Middle frontal gyrus (tissue), 1 donor: ENCODE measurements around the gene ATP1A3.
"Not testable (repeated sequence)": the region's sequence is repeated elsewhere in the genome, so short reads cannot be mapped to it uniquely, and the experiment has no call there.

Experiments
- DNase-seq: peaks from one replicate; pipeline ENCODE4 v3.0.0-alpha.2; 2015; ENCODE audit warnings: low spot score; ENCODE audit errors: extremely low spot score

Gene ATP1A3

DNA sequence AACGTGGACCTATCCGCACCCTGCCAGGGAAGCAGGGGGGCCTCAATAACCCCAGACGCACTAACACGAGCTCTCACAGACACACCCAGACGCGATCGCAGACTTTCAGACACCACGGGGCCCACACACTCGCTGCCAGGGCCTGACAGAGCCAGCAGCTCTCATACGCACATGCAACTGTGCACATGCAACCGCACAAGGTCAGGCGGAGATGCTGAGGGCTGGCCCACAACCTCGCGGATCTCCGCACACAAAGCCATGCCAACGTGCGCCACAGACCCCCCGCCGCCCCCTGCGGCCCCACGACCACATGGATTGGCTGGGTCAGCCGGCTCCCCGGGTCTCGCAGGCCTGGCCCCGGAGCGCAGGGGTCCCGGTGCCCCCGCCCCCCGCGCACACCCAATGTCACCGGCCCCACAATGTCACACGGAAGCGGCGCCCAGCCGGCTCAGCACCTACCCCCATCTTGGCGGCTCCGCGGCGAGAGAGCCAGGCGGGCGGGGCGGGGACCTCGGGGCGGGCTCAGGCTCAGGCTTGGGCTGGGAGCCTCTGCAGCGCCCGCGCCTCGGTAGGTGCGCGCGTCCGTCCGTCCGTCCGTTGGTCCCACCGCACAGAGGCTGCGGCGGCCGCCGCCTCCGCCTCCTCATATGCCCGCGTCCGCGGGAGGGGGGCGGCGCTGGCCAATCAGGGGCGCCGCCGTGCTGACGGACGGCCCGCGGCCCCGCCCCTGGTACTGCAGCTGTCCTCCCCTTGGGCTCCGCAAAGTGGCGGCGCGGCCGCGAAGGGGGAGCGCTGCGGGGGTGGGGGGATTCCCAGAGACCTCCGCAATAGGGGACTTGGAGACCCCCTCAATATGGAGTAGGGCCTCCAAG, at the start of gene ATP1A3:
ATP1A3 (minus strand) TSS at position 619 of the 872 bp plus-strand sequence; CDS start at position 465, 154 bp downstream.
- DNase-seq = peak; percentile 55

DNA sequence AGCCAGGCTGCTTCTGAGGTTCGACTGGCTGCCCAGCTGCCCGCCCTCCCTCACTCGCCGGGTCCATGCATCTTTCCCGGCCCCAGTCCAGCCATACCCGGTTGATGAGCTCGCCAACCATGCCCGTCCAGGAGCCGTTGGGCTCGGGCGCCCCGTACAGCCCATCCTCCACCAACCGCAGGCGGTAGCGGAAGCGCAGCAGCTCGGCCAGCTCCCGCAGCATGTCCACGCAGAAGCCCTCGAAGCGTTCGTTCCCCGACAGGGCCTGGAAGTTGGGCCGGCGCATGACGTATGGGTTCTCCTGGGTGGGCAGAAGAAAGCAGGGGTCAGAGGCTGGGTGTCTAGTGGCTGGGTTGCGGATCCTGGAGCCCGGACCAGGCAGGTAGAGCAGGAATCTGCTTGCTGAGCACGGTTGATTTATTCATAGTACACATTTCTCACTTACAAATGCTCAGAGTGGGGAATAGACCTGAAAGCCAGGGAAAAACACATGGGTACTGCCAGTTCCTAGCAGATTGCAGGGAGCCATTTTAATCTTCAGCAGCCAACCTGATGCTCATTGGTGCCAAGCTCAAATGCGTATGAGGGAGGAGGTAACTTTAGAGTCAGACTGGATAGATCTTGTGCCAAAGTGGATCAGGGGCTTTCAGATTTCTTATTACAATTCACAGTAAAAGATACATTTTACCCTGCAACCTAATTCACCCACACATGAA, 48.6 kb upstream of the ATP1A3 start:
- no peak for DNase-seq

DNA sequence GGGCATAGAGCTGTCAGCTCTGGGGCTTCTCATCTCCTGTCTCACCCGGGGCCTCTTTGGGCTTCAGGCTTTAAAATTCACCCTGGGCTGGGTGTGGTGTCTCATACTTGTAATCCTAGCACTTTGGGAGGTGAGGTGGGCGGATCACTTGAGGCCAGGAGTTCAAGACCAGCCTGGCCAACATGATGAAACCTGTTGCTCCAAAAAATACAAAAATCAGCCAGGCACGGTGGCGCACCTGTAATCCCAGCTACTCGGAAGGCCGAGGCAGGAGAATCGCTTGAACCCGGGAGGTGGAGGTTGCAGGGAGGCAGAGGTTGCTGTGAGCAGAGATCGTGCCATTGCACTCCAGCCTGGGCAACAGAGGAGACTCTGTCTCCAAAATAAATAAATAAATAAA, 46.5 kb upstream of the ATP1A3 start:
- not testable (repeated sequence) for DNase-seq

DNA sequence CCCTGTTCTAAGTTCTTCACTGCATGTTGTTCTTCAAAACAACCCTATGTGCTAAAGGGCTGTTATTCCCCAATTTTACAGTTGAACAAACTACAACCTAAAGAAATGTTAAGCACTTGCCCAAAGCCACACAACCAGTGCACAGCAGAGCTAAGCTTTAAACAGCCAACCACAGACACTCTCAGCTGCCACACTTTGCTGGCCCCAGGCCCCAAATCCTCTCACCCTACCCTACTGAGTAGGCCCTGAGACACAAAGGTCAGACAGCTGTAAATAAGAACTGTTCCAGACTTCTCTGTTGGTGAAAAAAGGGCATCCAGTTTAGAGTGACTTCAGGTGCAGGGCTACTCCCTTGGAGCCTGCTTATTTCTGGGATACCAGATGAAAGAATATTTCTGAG, 46.0 kb upstream of the ATP1A3 start:
- DNase-seq = no peak

DNA sequence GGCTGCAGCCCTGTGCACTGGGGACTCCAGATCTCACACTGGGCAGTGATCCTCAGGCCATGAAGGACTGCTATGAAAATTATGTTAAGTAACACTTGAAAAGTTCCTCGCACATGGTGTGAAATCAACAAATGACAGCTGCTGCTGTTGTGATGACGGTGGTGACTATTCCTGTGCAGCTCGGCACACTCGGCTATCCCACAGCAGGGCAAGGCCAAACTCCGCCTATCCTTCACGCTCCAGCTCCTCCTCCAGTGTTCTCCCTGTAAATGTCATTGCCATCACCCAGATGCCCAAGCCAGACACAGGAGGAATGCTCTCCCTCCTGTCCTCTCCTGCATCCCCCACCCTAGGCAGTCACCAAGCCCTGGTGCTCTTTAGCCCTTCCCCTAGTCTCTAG, 44.6 kb upstream of the ATP1A3 start:
- no peak for DNase-seq

DNA sequence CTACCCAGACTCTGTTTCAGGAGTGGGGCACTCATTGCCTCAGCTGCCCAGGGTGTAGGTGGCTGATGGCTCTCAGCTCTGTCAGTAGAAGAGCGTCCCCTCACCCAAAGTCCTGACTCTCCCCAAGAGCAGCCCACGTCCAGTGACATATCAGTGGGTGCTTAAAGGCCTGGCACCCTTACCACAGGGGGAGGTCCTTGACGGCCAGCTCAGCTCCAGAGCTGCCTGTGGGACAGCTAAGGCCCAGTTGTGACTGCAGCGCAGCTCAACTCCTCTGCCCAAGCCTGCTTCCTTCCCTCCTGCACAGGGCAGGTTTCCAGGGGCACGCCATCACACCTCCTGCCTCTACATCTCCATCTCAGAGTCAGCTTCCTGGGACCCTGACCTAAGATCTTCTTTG, 43.6 kb upstream of the ATP1A3 start:
- DNase-seq = no peak

DNA sequence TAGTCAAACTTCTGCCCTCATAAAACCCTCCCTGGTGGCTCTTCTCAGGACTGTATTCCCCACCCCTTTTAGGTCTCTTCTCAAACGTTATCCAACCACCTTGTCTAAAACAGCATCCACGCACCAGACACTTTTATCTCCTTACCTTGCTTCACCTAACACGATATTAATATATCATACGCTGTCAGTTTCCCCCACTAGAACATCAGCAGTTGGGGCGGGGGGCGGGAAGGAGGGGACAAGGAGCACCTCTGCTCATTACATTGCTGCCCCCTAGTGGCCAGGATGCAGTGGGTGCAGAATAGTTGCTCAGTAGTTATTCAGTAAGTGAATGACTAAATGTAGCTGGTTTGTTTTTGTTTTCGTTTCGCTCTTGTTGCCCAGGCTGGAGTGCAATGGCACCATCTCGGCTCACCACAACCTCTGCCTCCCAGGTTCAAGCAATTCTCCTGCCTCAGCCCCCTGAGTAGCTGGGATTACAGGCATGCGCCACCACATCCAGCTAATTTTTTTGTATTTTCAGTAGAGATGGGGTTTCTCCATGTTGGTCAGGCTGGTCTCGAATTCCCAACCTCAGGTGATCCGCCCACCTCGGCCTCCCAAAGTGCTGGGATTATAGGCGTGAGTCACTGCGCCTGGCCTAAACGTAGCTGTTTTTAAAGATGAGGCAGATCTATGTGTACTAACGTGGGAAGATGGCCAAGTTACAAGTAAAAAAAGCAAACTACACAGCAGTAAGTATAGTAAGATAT, 40.8 kb upstream of the ATP1A3 start:
- DNase-seq = not testable (repeated sequence)

DNA sequence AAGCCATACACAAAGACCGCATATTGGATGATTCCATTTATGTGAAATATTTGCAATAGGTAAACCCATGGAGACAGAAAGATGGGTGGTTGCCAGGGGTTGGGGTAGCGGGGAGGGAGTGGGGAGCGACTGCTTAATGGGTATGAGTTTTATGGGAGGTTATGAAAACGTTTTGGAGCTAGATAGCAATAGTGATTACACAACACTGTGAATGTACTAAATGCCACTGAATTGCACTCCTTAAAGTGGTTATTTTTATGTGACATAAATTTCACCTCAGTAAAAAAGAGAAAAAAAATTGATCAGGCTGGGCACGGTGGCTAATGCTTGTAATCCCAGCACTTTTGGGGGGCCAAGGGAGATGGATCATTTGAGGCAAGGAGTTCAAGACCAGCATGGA, 39.4 kb upstream of the ATP1A3 start:
- DNase-seq = no peak

DNA sequence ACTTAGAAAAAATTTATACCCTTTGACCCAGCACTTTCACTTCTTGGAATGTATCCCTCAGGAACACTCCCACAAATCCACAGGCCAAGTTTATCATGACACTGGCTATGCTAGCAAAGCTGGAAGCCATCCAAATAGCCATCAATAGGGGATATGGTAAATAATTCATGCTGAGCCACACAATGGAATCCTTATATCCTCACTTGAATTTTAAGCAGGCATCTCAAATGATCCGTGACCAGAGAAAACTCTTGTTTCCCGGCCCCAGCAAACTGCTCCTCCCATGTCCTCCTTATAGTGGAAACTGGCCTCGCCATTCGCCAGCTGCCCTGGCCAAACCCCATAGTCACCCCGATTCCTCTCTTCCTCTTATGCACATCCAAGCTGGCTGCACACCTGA, 38.4 kb upstream of the ATP1A3 start:
- no peak for DNase-seq

DNA sequence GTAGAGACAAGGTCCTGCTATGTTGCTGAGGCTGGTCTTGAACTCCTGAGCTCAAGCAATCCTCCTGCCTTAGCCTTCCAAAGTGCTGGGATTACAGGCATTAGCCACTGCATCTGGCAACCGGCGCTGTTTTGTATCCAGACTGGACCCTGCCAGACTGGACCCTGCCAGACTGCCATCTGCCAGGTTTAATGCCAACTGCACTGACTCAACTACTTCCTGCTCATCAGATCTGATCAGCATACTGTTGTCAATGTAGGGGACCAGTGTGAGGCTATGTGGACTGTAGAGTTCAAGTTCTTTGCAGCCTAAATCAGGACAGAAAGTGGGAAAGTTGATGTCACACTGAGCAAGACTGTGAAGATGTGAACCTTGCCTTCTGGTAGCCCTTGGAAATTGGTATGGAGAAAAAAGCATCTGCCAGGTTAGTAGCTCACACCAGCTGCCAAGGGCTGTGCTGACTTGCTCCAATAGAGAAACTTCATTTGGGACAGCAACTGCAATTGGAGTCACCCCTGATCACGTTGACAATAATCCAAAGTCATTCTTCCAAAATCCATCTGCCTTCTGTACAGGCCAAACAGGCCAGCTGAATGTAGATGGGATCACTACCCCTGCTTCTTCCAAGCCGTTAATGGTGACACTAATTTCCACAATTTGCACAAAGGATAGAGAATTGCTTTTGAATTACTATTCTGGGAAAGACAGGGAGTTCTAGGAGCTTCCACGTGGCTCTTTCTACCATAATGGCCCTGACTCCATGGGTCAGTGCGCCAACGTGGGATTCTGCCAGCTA, 36.8 kb upstream of the ATP1A3 start:
- DNase-seq = no peak

DNA sequence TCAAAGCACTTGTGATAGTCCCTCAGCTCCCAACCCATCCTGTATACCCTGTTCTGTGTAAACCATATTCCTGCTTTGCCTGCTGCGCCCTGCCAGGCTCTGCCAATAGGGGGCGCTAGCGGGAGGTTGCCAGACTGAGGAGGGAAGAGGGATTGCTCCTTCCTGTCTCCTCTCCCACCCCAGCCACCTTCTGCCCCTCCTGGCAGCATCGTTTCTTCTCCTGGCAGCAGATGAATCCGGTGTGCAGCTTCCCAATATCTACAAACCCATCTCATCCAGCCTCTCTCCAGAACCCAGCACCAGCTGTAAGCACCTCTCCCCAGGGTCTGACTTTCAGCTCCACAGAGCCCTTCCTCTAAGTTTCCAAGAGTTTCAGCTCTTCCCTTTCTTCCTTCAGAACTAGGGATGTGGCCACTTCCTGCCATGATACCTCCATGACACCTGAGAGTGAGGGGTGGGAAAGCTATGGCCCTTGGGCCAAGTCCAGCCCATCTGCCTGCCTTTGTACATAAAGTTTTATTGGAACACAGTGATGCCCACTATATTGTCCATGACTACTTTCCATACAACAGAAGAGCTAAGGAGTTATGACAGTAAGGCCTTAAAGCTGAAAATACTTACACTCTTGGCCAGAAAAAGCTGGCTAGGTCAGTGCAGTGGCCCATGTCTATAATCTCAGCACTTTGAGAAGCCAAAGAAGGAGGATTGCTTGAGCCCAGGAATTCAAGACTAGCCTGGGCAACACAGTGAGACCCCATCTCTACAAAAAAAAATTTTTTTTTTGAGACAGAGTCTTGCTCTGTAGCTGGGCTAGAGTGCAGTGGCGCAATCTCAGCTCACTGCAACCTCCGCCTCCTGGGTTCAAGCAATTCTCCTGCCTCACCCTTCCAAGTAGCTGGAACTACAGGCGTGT, 34.5 kb upstream of the ATP1A3 start:
- DNase-seq = no peak

DNA sequence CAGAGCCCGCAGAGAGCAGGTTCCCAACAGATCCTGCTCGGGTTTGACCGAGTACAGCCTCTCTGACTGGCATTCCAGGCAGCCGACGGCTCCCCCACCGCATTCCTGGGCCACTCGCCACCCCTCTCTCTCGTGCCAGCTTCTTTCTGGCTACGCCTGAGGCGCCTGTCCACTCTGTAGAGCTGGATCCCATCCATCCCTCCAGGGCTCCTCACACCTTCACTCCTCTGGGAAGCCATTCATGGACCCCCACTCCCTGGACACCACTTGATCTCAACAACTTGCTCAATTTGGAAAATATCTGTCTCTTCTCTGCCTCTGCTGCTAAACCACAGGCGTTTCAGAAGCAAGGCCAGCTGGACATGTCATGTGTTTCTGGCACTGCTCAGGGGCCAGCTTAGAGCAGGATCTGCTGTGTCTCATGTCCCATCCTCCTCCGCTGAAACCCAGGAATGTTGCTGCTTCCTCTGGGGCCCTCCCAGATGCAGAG, 30.6 kb upstream of the ATP1A3 start:
- no peak for DNase-seq

DNA sequence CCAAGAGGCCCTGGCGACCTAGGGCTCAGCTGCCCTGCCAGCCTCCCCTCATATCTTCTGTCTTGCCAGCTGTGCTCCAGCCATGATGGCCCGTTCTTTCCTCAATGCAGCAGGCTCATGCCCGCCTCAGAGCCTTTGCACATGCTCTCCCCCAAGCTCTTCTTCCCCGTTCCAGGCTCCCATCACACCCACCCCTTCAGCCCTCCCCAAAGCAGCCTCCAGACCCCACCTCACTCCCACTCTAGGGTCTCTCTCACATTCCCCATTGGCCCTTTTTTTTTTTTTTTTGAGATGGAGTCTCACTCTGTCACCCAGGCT, 29.9 kb upstream of the ATP1A3 start:
- no peak for DNase-seq

DNA sequence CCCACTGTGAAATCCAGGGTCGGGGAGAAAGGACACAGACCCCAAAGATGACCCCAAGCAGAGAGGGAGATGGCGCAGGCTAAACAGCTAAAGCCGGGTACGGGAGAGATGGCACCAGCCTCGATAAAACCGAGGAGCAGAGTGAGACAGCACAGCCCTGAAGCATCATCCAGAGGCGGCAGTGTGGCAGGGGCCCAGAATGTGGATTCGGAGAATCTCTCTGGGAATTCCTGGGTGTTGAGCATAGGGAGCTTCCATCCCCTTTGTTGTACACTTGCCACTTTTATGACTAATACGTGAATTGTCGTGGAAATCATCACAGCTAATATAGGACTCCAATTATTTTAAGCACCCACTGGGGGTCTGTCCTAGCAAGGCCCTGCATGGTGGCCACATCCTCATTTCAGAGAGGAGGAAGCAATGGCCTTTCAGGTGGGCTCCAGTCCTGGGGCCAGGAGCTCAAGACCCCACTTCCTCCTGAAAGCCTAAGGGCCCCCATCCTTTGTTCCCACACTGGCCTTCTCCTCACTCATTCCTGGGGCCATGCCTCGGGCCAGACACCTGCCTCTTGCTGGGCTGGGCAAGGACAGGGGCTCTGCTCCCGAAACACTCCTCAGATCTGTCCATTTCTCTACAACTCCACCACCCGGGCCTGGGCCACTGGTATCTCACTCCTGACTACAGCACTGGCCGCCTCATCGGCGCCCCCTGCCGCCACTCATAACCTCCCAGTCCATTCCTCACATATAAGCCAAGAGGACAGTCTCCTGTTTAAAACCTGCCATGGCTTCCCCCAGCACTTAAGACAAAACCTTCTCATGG, 29.3 kb upstream of the ATP1A3 start:
- DNase-seq = no peak

DNA sequence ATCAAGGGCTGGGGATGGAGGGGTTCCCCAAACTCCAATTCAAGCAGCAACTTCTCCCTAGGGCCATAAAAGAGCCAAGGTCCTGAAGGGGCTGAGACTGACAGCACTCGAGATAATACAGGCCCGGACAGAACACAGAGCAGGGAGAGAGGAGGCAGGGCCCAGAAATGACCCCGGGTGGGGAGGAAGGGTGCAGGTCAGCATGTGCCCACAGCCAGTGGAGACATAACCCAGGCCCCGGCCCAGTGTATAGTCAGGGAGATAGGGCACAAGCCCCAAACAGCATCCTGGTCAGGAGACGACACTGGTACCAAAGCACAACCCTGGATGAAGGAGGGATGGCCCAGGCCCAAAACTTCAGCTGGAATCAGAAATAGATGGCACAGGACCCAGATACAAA, 28.6 kb upstream of the ATP1A3 start:
- no peak for DNase-seq

DNA sequence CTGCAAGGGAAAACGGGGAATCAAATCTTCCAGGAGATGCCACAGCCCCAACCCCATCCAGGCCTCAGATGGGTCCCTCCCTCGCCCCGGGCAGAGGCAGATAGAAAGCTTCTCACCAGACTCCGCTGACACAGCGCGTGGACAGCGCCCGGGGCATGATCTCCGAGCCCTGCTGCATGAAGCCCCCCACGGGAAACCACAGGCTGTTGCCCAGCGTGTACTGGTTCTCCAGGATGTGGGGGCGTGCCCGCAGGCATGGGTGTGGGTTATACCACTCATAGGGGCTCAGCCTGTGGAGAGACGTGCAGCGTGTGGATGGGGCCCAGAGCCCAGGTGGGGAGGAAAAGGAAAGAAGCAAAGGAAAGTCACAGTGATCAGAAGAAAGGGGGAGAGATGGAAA, 27.2 kb upstream of the ATP1A3 start:
- no peak for DNase-seq

DNA sequence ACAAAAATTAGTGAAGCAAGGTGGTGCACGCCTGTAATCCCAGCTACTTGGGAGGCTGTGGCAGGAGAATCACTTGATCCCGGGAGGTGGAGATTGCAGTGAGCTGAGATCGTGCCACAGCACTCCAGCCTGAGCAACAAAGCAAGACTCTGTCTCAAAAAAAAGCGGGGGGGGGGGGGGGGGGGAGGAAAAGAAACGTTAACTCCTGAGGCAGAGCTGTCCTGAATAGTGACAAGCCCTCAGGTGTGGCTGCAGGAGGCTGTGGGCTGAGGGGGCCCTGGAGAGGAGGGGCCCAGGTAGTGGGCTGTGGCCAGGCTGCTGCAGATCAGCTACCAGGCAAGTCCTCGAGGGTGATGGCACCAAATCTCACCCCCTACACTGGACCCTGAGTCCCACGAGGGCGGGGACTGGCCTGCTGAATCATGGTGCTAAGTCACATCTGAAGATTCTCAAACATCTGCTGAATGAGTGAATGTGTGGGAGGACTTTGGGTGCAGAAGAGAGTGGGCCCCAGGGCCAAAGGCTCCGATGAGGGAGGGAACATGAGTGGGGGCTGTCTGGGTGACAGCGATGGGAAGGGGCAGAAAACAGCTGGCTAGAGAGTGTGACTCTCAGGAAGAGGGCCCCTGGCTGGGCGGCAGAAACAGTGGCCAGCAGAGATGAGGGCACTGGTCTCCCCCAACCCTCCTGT, 24.6 kb upstream of the ATP1A3 start:
- no peak for DNase-seq

DNA sequence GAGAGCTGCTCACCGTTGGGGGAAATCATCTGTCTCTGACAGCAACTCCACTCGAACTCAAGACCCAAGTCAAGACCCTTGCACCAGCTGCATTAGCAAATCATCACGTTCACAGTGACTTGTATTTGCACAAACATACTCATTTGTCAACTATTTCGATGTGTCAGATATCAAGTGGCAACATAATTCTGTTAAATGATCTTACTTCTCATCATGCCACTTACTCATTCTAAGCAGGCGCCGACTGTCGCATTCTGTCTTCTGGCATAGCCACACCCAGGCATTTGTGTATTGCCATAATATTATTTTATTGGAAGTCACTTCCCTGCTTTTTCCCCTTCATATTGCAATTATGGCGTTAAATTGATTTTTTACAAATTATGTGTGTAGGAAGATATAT, 23.0 kb upstream of the ATP1A3 start:
- no peak for DNase-seq

DNA sequence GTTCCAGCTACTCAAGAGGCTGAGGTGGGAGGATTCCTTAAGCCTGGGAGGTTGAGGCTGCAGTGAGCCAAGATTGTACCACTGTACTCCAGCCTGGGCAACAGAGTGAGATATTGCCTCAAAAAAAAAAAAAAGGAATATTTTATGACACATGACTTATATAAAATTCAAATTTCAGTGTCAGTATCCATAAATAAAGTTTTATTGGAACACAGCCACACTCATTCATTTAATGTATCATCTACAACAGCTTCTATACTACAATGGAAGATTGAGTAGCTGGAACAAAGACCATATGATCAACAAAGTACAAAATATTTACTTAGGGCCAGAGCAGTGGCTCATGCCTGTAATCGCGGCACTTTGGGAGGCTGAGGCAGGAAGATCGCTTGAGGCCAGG, 18.7 kb upstream of the ATP1A3 start:
- DNase-seq = not testable (repeated sequence)
